ENCODE results near the gene TRIM7.

- TF ChIP-seq CTCF (IDR thresholded peaks at IDR 0.05) (no peak), EZH2 (IDR thresholded peaks at IDR 0.05; ENCODE audit: borderline replicate concordance, insufficient read depth, low read depth, low read length, poor library complexity, severe bottlenecking) (no peak)
Observed at GRCh38 chr5:181189962-181190710, 14.9 kb downstream of the TRIM7 start.
